ENCODE data around the gene APBA2. TPM values are rescaled to one million over a fixed set of nuclear protein-coding genes. Genes with fewer than 3 reads are reported as not detected.
"Not testable (repeated sequence)": the region's sequence is repeated elsewhere in the genome, so short reads cannot be mapped to it uniquely, and the experiment has no call there.

APBA2 gene
- total RNA-seq, 2 donors from 2014 or later = 11.8 to 16.4 TPM

DNA sequence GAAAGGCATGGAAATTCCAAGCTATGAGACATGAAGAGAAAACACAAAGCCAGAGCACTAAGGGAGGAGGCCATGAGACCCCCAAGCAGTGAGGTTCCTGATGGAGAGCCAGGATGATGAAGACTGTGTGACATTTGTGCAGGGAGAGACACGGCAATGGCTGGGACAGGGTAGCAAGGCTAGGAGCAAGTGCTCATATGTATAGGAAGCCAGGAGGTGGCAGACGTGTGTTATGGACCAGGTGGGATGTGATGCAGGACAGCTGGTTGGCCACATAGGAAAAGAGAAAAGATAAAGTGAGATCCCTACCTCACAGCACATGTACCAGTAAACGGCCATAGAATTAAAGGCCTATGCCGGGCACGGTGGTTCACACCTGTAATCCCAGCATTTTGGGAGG is 112.7 kb downstream of the APBA2 start:
- no peak overlapping the region for H3K27ac Mint-ChIP-seq
- H3K9me3 Mint-ChIP-seq = no peaks in the 10 kb centered on the region
- no peak for ATAC-seq
- no peak for DNase-seq (ENCODE audit: low spot score in 2 of 2)
- no peaks in the 10 kb centered on the region for H3K36me3 Mint-ChIP-seq

DNA sequence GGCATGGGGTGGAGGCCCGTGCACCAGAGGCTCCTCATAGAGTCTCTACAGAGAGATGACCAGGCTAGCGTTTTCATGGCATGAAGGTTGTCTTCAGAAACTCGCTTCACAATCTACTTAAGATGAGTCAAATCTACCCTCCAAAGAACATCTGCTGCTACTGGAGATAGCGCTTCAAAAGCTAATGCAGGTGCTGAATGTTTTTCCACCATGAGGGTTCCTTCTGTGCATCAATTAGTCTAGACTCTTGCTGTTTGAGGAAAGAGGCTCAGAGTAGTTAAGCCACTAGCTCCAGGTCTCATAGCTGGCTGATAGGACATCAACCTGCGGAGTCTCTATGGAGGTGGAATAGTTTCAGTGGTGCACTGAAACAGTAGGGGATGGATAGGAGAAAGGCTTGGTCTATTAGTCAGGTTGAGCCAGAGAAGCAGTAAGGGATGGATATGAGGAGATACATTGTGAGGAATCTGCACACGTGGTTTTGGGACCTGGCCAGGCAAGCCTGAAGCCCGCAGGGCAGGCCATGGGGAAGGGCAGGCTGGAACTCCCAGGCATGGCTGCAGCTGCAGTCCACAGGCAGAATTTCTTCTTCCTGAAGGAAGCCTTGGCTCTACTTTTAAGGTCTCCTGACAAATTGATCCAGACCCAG is 117.5 kb downstream of the APBA2 start:
- Mint-ChIP-seq H3K9me3 (peaks cover 4 to 7% of the 10 kb centered on the region in 2 donors), H3K36me3 (peaks cover 8 to 12% of the 10 kb centered on the region in 2 donors), H3K27ac (peak overlapping the region in 1 of 2 donors; percentile 15)
- DNase-seq (ENCODE audit: low spot score in 2 of 2) = no peak
- ATAC-seq = no peak

DNA sequence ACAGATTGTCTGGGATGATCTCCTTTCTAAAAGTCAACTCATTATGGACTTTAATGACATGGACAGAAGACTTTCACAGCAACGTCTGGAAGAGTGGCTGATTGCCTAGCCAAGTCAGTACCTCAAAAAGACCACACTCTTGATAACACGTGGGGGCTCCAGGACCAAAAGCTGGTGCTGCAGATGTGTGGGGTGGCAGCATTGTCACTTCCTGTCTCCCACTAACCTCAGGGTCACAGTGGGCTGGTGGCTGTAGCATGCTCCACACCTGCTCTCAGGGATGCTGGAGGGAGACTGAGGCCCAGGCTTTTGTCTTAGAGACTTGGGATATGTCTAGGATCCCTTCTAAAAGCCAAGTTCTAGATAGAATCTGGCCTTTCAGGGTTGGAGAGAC is 118.1 kb downstream of the APBA2 start:
- ATAC-seq (no peak), DNase-seq (ENCODE audit: low spot score in 2 of 2) (no peak)
- peaks cover 4 to 7% of the 10 kb centered on the region in 2 donors for H3K9me3 Mint-ChIP-seq
- H3K36me3 Mint-ChIP-seq = peaks cover 8 to 12% of the 10 kb centered on the region in 2 donors
- peak overlapping the region in 1 of 2 donors; percentile 15 for H3K27ac Mint-ChIP-seq

DNA sequence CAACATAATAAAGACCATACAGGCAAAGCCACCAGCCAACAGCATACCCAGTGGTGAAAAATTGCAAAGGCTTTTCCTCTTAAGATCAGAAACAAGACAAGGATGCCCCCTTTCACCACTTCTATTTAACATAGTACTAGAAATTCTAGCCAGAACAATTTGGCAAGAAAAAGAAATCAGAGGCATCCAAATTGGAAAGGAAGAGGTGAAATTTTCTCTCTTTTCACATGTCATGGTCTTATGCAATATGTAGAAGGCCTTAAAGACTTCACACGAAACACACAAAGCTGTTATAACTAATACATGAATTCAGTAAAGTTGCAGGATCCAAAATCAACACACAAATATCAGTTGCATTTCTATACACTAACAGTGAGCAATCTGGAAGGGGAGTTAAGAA is 120.2 kb downstream of the APBA2 start:
- ATAC-seq = no peak
- H3K27ac Mint-ChIP-seq = no peak overlapping the region
- no peak for DNase-seq (ENCODE audit: low spot score in 2 of 2)
- H3K36me3 Mint-ChIP-seq = peaks cover 8 to 12% of the 10 kb centered on the region in 2 donors
- peaks cover 4 to 7% of the 10 kb centered on the region in 2 donors for H3K9me3 Mint-ChIP-seq

DNA sequence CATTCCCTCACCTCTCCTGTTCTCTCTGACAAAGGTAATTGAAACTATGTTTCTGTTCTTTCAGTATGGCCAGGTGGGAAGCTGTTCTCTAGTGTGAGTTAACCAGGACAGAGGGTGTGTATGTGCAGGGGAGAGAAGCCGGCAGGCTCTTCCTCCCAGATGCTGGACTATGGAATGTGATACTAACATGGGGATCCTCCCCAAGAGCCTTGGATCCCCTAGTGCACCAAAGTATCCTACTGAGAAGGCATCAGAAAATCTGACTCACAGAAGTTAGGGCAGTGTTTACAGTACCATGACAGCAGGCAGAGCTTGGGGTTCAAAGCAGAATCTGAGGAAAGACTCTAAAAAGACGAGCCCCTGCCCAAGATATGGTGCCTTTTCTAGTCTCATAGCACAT is 123.1 kb downstream of the APBA2 start:
- no peak for ATAC-seq
- no peak for DNase-seq (ENCODE audit: low spot score in 2 of 2)
- H3K27ac Mint-ChIP-seq = no peak overlapping the region

DNA sequence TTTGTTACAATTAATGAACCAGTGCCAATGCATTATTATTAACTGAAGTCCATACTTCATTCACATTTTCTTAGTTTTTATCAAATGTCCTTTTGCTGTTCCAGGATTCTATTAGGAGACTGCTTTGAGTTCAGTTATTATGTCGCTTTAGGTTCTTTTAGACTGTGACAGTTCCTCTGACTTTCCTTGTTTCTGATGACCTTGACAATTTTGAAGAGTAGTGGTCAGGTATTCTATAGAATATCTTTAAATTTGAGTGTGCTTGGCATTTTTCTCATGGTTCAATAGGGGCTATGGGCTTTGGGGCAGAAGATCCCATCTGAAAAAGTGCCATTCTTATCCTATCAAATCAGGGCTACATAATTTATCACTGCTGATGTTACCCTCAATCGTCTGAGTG is 126.3 kb downstream of the APBA2 start:
- H3K27ac Mint-ChIP-seq = no peak overlapping the region
- peaks cover 2 to 6% of the 10 kb centered on the region in 2 donors for H3K36me3 Mint-ChIP-seq
- no peak for DNase-seq (ENCODE audit: low spot score in 2 of 2)
- no peak for ATAC-seq
- peaks cover 0 to under 1% of the 10 kb centered on the region in 2 donors for H3K9me3 Mint-ChIP-seq

More for the DNA sequence above, 123.1 kb downstream of the APBA2 start:
- Mint-ChIP-seq H3K9me3 (peaks cover 4 to 7% of the 10 kb centered on the region in 2 donors), H3K36me3 (peaks cover 8 to 12% of the 10 kb centered on the region in 2 donors)

DNA sequence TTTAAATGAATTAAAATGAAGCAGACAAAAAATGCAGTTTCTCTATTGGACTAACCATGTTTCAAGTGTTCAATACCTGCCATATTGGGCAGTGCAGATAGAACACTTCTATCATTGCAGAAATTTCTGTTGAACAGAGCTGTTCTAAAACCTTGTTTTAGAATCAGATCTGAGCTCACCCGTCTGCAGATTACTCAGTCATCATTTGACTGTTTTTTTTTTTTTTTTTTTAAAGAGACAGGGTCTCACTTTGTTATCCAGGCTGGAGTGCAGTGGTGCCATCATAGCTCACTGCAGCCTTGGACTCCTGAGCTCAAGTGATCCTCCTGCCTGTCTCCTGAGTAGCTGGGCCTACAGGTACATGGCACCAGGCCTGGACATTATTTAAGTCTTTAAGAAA is 128.7 kb downstream of the APBA2 start:
- no peak for DNase-seq (ENCODE audit: low spot score in 2 of 2)
- Mint-ChIP-seq H3K27ac (no peak overlapping the region), H3K9me3 (no peaks in the 10 kb centered on the region), H3K36me3 (peaks cover 0 to 6% of the 10 kb centered on the region in 2 donors)
- ATAC-seq = peak in 1 of 2 donors; percentile 43

DNA sequence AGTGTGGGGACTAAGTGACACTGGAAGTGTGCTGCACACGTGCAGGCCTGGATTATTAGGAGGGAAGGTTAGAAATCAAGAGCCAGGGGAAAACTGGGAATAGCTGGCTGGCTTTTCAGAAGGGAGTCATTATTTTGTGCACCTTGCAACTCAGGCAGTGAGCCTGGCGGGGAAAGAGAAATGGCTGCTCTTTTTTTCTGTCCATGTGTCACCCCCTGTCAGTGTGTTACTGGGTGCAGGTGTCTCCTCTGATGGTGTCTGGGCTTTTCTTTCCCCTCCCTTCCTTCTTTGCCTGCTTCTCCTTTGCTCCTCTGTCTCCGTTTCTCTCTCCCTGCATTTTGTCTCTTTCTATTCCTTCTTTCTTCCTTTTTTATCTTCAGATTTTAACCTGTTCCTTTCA is 130.7 kb downstream of the APBA2 start:
- Mint-ChIP-seq H3K9me3 (no peaks in the 10 kb centered on the region), H3K36me3 (peaks cover 0 to 6% of the 10 kb centered on the region in 2 donors), H3K27ac (no peak overlapping the region)
- ATAC-seq (no peak), DNase-seq (ENCODE audit: low spot score in 2 of 2) (no peak)

DNA sequence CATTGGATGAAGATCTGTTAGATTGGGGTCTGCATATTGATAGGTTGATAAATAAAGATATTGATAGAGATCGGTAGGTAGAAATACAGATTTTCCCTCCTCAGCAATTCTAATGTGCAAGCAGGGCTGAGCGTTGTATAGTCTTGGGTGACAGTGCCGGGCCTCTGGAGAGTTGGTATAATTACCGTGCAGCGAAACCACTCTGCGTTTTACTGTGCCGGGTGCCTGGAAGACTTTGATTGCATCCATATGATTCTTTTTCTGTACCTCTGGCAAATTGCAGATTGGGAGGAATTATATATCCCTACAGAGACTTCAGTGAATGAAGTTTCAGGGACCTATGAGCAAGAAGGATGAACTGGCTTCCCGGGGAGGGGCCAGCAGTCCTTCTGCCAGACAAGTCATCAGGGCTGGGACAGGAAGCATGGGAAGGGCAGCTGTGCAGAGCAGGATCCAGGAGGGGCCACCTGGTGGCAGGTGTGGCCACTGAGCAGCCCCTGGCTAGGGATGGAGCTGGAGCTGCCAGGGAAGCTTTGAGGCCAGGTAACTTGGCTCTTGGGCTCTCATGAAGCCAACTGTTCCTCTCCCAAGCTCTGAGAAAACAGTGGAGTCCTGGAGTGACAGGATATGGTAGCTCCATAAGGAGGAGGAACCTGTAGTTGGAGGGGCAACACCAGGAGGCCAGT is 132.5 kb downstream of the APBA2 start:
- H3K27ac Mint-ChIP-seq = no peak overlapping the region
- H3K9me3 Mint-ChIP-seq = no peaks in the 10 kb centered on the region
- DNase-seq (ENCODE audit: low spot score in 2 of 2) (no peak), ATAC-seq (no peak)
- peaks cover 0 to 6% of the 10 kb centered on the region in 2 donors for H3K36me3 Mint-ChIP-seq

DNA sequence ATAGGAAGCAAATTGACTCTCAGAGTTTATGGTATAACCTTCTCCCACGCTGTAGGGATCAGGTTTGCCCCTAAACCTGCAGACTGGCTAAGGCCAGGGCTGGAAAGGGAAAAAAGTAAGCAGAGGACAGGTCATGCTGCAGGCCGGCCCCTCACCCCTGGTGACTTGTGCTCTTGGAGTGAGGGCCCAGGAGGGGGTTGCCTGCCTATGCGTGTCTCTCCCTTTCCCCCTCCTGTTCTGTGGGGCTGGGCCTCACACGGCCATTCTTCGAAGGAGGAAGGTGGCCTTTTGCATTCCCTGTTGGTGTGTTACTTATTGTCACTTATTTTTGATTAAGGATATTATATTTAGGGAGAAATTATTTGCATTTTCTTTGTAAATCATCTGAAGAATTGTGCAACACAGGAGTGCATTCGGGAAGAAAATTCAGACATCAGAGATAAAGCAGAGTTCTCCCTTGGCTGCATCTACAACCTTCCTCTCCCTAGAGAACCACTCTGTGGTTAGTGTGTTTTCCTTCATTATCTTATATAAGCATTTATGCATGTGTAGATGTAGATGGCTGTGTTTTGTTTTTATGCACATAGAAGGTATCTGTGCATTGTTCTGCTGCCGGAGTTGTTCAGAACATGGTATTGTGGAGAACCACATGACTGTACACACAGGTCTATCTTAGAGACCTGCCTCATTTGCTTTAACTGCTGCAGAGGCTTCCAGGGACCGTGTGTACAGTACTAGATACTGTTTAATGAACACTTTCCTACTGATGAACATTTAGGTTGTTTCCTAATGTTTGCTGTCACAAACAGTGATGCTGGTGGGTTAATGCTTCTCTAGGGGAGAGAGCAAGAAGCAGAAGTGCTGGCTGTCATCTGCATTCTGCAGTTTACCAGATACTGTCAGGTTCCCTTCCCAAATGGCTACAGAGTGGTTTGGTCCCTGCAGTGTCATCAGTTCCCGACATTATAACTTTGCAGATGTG is 133.5 kb downstream of the APBA2 start:
- H3K36me3 Mint-ChIP-seq = peaks cover 0 to 6% of the 10 kb centered on the region in 2 donors
- ATAC-seq = no peak
- H3K9me3 Mint-ChIP-seq = no peaks in the 10 kb centered on the region
- no peak overlapping the region for H3K27ac Mint-ChIP-seq
- no peak for DNase-seq (ENCODE audit: low spot score in 2 of 2)

DNA sequence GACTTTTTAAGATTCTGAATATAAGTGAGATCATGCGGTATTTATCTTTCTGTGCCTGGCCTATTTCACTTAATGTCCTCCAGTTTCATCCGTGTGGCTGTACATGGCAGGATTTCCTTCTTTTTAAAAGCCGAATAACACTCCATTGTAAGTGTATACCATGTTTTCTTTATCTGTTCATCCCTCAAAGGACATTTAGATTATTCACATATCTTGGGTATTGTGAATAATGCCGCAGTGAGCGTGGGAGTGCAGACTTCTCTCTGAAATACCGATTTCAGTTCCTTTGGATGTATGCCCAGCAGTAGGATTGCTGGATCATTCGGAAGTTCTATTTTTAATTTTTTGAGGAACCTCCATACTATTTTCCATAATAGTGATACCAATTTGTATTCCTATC is 136.1 kb downstream of the APBA2 start:
- H3K27ac Mint-ChIP-seq = no peak overlapping the region
- DNase-seq (ENCODE audit: low spot score in 2 of 2) = no peak
- no peak for ATAC-seq
- H3K9me3 Mint-ChIP-seq = no peaks in the 10 kb centered on the region
- no peaks in the 10 kb centered on the region for H3K36me3 Mint-ChIP-seq

DNA sequence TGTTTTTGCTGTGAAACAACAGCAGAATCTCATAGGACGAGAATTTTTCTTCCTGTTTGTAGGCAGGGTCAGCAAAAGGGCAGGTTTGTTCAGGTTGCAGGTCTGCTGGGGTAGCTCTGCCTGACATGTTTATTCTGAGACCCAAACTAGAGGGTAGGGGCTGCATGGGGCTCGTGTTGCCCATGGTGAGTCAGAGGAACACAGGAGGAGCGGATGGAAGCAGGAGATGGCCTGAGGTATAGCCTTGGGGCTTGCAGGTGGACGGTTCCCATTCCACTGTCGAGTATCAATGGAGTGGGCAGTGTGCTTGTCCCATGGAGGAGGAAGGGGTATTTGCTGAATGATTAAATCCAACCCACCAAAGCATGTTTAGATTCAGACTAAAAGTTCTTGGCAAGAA is 138.9 kb downstream of the APBA2 start:
- no peaks in the 10 kb centered on the region for H3K9me3 Mint-ChIP-seq
- peaks cover 0 to 7% of the 10 kb centered on the region in 2 donors for H3K36me3 Mint-ChIP-seq
- H3K27ac Mint-ChIP-seq = no peak overlapping the region
- DNase-seq (ENCODE audit: low spot score in 2 of 2) (no peak), ATAC-seq (no peak)

DNA sequence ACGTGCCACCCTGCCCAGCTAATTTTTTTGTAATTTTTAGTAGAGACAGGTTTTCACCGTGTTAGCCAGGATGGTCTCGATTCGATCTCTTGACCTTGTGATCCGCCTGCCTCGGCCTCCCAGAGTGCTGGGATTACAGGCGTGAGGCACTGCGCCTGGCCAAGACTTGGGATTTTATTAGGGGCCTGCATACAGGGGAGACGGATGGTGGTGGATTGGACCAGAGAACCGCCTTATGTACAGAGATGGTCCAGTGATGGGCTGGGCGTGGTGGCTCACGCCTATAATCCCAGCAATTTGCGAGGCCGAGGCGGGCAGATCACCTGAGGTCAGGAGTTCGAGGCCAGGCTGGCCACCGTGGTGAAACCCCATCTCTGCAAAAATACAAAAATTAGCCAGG is 139.6 kb downstream of the APBA2 start:
- ATAC-seq; H3K9me3 Mint-ChIP-seq; H3K36me3 Mint-ChIP-seq; H3K27ac Mint-ChIP-seq; DNase-seq (ENCODE audit: low spot score in 2 of 2): not testable (repeated sequence)

DNA sequence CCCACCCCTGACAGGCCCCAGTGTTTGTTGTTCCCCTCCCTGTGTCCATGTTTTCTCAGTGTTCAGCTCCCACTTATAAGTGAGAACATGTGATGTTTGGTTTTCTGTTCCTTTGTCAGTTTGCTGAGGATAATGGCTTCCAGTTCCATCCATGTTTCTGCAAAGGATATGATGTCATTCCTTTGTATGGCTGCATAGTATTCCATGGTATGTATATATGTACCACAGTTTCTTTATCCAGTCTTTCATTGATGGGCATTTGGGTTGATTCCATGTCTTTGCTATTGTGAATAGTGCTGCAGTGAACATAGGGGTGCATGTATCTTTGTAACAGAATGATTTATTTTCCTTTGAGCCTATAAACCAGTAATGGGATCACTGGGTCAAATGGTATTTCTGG is 142.4 kb downstream of the APBA2 start:
- peaks cover 16 to 24% of the 10 kb centered on the region in 2 donors for H3K36me3 Mint-ChIP-seq
- DNase-seq (ENCODE audit: low spot score in 2 of 2); H3K27ac Mint-ChIP-seq; H3K9me3 Mint-ChIP-seq; ATAC-seq: not testable (repeated sequence)

DNA sequence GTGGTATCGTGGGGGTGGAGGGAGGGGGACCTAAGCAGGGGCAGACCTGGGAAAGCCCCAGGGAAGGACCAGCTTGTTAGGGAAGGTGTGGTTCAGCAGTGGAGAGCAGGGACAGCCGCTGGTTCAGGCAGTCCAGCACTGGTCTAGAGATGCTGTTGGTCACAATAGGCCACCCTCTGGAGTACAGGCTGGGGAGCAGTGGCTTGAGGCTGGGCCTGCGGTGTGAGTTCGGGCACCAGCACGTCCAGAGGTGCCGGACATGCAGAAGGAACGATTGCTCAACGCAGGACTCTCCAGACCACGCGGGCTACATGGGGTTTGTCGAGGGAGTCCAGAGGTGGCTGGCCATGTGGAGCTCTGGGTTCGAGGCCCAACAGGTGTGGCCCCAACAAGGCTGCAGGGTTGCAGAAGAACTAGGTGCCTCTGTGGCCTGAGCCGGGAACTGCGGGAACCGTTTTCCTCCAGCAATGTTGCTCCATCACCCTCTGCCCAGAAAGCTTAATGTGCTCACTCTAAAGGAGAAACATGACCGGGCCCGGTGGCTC is 143.9 kb downstream of the APBA2 start:
- Mint-ChIP-seq H3K9me3 (peaks cover 5 to 7% of the 10 kb centered on the region in 2 donors), H3K36me3 (peaks cover 16 to 24% of the 10 kb centered on the region in 2 donors), H3K27ac (no peak overlapping the region)
- ATAC-seq (no peak), DNase-seq (ENCODE audit: low spot score in 2 of 2) (no peak)

DNA sequence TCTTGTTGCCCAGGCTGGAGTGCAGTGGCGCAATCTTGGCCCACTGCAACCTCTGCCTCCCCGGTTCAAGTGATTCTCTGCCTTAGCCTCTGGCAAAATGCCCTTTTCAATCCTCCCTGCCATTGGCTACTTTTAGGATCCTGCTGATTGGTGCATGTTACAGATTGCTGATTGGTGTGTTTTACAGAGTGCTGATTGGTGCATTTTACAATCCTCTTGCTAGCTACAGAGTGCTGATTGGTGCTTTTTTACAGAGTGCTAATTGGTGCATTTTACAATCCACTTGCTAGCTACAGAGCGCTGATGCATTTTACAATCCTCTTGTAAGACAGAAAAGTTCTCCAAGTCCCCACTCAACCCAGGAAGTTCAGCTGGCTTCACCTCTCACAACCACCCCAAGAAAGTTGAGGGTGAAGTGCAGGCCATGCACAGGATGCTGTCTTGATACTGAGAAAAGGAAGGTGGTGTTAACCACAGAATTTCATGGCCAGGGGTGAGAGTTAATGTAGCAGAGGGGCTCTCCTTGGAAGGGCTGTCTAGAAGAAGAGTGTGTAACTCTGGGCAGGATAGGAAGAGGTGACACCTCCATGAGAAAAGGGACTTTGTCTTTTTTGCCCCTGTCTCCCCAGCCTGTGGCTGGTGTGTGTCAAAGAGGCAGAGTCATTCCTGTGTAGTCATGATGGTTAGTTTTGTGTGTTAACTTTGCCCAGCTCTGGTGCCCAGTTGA is 145.9 kb downstream of the APBA2 start:
- DNase-seq (ENCODE audit: low spot score in 2 of 2) (no peak), ATAC-seq (peak; percentile 72 to 94)
- peaks cover 16 to 24% of the 10 kb centered on the region in 2 donors for H3K36me3 Mint-ChIP-seq
- H3K9me3 Mint-ChIP-seq = peaks cover 5 to 7% of the 10 kb centered on the region in 2 donors
- peak overlapping the region in 1 of 2 donors; percentile 70 for H3K27ac Mint-ChIP-seq

Measured in activated naive CD4-positive, alpha-beta T cell treated with anti-CD3 and anti-CD28 coated beads, Interleukin-2, amount 50 U/mL, for 72 hours (primary cell).